HS-27A (cell line): Measurements from ENCODE around the gene UNK.
"Not testable (repeated sequence)": the region's sequence is repeated elsewhere in the genome, so short reads cannot be mapped to it uniquely, and the experiment has no call there.

Experiments
- DNase-seq: peaks from one replicate; pipeline ENCODE4 v3.0.0-alpha.2; 2012; ENCODE audit warnings: low read depth, missing footprints

UNK gene

DNA sequence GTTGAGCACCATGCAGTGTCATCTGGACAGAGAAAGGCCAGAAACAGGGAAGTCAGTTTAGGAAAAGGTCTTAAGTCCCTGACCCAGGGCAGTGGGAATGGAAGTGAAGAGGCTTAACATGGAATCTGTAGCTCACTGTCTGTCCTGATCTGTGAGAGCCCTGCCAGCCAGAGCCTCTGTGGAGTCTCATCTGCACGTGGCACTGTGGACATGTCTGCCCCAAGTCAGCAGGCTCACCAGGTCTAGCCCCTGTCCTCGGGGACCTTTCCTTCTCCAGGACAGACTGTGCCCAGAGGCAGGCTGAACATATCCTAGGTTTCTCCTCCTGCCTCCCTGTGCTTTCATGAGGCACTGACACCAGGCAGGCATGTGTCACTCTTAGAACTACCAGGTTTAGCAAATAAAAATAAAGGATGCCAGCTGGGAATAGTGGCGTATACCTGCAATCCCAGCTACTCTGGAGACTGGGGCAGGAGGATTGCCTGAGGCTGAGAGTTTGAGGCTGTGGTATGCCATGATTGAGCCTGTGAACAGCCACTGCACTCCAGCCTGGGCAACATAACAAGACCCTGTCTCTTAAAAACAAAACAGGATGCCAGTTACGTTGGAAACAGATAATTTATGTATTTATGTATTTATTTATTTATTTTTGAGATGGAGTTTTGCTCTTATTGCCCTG lies 22.4 kb downstream of the UNK start:
- DNase-seq = no peak

DNA sequence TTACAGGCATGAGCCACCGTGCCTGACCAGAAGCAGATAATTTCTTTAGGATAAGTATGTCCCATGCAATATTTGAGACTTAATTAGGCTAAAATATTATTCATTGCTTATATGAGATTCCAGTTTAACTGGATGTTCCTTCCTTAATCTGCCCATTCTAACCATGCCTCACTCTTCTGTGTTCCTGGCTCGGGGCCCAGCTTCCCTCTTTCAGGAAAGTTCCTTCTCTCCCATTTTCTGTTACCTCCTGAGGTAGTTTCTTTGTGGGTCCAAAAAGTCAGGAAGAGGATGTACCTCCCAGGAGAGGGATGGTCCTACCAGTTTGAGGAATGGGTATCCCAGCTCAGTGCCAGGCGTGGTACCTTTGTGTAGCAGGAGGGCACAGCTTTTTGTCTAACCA lies 23.3 kb downstream of the UNK start:
- no peak for DNase-seq

DNA sequence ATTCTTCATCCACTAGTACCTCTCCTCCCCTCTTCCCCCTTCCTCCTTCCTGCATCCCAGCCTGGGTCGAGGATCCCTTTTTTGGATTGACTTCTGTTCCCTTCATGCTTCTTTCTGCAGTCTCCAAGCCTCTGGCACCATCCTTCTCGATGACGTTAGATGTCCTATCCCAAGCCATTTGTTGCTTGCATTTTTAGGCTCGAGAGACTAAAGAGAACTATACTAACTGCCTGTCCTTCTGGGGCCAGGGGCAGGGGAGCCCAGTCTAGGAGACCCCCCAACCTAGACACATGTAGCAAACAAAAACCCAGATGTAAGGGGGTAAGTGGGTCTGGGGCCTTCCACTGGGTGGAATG lies 23.9 kb downstream of the UNK start:
- no peak for DNase-seq

DNA sequence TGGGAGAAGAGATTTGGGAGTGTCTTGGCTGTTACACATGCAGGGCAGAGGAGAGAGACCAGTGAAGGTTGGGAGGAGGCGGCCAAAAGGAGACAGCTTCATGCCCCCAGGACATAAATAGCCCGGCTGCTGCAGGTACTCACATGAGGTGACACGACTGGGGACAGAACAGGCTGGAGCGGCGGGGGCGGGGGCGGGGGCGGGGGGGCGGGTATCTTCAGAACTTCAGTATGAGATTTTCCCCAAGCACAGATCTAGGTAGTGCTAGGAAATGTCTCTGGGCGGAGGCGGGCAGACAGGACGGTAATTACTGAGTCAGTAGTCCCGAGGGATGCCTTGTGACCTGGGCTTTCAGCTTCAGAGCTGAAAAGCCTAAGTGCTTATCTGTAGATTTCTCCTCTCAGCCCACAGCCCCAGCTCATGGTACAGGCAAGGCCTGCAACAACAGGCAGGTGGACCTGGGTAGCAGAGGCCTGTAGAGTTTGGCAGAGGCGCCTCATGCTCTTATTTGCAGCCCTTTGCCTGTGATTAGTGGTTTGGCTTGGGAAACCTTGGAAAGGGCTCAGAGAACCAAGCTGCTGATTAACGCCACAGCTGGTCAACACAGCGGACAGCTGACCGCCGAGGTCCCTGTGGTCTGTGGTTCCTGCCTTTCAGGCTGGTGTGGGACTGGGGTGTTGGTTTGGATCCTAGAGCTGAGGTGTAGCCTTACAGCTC lies 24.5 kb downstream of the UNK start:
- no peak for DNase-seq

DNA sequence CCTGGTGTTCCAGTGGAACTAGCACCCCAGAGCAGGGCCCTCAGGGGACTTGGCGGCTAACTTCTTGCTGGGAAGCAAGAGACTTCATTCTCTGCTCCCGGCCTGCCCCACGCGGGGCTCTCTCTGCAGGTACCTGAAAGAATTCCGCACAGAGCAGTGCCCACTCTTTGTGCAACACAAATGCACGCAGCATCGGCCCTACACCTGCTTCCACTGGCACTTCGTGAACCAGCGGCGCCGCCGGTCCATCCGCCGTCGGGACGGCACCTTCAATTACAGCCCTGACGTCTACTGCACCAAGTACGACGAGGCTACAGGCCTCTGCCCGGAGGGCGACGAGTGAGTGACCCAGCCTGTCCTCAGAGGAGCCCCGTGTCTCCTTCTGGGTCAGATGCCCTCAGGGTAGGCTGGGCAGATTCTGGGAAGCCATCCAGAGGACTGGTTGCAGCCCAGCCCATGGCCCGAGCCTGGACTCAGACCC lies 25.1 kb downstream of the UNK start:
- no peak for DNase-seq

DNA sequence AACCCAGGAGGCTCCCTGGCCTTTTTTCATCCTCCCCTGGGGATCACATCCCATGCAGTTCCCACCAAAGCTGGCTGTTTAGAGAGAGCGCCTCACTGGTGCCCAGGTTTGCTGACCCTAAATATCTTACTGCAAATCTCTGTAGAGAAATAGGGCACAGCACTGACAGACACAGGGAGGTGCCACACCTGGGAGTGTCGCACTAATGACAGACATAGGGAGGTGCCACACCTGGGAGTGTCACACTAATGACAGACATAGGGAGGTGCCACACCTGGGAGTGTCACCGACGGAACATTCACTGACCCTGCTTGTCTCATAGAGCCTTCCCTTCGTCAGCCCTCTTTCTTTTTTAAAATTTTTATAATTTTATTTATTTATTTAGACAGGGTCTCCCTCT lies 25.6 kb downstream of the UNK start:
- no peak for DNase-seq

DNA sequence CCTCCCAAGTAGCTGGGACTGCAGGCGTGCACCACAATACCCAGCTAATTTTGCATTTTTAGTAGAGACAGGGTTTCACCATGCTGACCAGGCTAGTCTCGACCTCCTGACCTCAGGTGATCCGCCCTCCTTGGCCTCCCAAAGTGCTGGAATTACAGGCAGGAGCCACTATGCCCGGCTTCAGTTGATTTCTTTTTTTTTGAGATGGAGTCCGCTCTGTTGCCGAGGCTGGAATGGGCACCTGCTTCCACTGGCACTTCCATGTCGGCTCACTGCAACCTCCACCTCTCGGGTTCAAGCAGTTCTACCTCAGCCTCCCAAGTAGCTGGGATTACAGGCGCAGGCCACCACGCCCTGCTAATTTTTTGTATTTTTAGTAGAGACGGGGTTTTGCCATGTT lies 26.1 kb downstream of the UNK start:
- DNase-seq = not testable (repeated sequence)

DNA sequence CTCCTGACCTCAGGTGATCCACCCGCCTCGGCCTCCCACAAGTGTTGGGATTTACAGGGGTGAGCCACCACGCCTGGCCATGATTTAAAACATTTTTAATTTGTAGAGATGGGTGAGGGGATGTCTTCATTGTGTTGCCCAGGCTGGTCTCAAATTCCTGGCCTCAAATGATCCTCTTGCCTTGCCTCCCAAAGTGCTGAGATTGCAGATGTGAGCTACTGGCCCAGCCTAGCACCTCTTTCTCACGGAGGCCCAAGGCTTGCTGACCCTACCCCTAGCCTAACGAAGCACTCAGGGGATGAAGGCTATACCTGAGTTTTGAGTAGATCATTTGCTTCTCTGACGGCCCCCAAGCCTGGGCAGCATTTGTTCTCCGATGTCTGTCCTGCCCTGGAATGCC lies 26.6 kb downstream of the UNK start:
- no peak for DNase-seq

DNA sequence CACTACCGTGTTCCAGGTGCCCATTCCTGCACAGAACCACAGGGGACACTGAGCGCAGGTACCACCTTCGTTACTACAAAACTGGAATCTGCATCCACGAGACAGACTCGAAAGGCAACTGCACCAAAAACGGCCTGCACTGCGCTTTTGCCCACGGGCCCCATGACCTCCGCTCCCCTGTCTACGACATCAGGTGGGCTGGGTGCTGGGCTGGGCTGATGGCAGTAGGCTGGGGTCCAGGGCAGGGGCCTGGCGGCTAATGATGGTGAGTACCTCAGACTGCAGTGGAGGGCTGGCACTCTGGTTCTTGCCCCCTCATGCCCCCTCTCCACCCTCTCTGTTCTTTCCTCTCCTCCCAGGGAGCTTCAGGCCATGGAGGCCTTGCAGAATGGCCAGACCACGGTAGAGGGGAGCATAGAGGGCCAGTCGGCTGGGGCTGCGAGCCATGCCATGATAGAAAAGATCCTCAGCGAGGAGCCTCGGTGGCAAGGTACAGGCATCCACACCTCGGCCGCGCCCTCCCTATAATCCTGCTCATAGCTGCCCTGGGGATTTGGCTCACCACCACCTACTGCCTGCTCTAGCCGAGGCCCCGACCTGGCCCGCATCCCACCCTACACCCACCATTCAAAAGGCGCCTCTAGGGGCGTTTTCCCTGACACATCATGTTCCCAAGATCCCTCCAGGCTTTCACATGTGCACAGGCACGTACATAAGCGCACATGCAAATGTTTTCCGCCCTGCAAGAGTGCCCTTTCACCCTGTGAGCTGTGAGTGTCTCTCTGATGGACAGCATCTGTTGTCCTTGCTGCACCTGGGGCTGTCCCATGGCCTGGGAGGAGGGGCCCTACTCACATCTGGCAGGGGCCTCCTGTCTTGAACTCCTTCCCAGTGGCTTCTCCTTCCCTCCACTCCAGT lies 27.7 kb downstream of the UNK start:
- DNase-seq = no peak

DNA sequence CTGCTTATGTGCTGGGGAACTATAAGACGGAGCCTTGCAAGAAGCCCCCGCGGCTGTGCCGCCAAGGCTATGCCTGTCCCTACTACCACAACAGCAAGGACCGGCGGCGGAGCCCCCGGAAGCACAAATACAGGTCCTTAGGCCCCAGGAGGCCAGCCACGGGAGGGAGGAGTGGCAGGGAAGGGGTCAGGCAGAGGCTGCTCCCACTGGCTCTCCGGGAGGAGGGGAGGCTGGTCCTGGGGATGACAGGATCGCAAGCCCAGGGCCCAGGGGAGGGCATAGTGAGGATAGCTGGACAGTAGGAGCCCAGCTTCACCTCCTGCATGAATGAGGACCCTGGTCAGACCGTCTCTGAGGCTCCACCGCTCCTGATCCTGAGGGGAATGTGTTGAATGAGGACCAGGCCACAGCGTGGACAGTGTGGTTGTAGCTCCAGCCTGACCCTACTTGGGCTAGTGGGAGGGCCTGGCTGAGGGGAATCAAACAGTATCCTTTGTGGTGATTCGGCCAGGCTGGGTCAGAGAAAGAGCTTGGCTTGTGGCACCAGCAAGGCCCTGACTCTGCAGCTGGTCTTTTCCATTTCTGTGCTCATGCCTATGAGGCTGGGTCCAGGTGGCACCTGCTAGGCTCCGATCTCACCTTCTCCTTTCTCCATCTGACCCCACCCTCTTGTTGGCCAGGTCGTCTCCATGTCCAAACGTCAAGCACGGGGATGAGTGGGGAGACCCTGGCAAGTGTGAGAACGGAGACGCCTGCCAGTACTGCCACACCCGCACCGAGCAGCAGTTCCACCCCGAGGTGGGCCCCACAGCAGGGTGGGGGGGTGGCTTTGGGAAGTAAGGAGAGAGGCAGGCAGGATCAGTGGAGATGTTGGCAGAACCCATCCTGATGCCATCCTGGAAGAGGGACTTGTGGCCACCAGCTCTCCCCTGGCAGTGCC lies 28.7 kb downstream of the UNK start:
- no peak for DNase-seq

DNA sequence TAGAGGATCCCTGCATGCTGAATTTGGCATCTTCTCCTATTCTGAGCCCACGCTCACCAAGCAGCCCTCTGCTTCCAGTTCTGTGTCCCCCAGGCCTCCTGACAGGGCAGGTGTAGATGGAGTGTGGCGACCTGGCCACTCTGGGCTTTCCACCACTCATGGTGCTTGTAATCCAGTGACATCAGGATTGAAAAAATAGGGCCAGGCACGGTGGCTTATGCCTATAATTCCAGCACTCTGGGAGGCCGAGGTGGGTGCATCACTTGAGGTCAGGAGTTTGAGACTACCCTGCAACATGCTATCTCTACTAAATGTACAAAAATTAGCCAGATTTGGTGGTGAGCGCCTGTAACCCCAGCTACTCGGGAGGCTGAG lies 29.4 kb downstream of the UNK start:
- DNase-seq = no peak

DNA sequence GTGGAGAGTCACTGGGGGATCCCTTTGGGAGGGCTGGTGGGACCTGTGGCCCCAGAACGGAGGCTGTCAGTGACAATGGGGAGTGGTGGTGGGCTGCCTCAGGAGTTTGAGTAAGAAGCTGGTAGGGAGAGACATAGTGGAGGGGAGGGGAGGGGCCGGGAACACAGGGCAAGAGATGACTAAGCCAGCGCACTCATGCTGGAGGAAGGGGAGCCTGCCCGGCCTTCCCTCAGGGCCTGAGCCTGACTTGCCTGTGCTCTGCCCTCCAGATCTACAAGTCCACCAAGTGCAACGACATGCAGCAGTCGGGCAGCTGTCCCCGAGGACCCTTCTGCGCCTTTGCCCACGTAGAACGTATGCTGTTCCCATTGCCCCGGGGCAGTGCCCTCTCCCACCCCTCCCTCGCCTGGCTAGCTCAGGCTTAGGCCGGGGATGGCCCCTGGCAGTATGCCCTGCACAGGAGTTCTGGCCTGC lies 30.3 kb downstream of the UNK start:
- DNase-seq = no peak

DNA sequence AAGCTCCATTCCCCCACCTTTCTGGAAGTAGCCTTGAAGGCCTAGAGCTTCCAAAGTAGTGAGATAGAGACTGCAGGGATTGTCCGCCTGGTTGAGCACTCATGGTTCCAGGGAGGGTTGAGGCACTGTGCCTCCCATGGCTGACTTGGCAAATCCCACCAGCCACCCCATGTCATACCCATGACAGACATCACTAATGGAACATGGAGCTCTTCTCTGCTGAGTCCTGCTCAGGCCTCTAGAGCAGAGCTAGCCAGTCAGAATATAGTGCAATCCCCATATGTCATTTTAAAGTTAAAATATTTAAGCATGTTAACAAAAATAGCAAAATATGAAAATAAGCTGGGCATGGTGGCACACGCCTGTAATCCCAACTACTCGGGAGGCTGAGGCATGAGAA lies 30.8 kb downstream of the UNK start:
- no peak for DNase-seq

DNA sequence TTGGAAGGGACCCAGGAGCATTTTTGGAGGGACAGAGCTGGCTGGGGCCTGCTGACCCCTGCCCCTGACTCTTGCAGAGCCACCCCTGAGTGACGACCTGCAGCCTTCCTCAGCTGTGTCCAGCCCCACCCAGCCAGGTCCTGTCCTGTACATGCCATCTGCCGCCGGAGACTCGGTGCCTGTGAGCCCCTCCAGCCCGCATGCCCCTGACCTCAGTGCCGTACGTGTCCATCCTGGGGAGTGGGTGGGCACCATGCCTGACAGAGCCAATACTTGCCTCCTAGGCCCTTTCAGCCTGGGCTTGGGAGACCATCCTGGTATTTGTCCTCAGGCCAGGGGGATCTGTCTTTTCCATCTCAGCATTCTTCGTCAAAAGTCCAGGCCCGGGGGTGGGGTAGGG lies 32.1 kb downstream of the UNK start:
- no peak for DNase-seq

DNA sequence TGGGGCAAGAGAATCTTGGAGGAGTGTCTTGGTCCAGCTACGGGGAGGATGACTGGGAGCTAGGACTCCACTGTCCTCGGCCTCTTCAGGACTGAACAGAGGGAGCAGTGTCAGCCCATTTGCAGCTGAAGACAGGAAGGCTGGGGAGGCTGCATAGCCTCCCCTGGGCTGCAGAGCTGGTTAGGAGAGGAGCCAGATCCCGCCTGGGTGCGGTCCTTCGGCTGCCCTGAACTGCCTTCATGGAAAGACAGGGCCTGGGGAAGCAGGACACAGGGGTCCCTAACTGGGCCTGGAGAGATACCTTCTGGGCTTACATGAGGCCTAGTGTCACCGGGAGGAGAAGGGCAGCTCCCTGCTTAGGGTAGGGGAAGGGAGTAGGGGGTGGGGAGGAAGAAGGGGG lies 33.0 kb downstream of the UNK start:
- no peak for DNase-seq

DNA sequence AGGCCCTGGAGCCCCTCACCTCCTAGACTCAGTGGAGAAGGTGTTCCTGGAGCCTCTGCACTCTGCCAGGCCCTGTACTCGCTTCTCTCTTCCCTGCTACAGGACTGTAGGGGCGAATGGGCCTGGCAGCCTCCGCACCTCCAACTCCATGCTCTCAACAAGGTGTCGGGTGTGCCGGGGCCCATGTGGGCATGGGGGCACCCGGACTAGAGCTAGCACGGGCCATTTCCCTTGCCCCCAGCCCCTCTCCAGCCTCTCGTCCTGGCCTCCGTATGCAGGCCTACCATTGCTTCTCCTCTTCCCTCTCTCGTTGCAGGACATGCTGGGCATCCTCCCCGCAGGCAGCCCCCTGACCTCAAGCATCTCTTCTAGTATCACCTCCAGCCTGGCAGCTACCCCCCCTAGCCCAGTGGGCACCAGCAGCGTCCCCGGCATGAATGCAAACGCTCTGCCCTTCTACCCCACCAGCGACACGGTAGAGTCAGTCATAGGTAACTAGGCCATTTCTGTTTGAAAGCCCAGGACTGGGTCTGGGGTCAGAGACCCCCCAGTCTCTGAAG lies 33.8 kb downstream of the UNK start:
- no peak for DNase-seq

DNA sequence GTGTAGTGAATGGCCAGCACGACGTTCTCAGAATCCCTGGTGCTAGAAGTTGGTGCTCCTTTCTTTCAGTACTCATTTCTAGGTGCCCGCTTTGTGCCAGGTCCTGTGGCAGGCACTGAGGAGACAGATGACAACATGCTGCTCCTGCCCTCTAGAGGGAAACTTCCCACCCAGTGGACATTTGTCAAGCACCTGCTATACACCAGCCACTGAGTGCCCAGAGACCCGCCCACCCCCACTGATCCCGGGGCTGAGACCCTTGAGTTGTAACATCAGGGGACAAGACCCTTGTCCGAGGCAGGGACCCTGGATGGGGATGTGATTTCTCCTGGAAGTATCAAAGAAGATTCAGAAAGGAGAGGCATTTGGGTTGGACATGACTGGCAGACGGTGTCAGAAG lies 34.5 kb downstream of the UNK start:
- no peak for DNase-seq

DNA sequence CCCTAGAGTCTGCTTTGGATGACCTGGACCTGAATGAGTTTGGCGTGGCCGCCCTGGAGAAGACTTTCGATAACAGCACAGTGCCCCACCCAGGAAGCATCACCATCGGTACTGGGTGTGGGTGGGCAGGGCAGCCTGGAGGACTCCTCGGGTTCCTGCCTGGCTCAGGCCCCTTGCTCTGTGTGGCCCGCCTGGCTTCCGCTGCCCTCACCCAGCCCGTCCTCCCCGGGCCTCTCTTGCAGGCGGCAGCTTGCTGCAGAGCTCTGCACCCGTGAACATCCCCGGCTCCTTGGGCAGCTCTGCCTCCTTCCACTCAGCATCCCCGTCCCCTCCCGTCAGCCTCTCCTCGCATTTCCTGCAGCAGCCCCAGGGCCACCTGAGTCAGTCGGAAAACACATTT lies 35.1 kb downstream of the UNK start:
- no peak for DNase-seq

DNA sequence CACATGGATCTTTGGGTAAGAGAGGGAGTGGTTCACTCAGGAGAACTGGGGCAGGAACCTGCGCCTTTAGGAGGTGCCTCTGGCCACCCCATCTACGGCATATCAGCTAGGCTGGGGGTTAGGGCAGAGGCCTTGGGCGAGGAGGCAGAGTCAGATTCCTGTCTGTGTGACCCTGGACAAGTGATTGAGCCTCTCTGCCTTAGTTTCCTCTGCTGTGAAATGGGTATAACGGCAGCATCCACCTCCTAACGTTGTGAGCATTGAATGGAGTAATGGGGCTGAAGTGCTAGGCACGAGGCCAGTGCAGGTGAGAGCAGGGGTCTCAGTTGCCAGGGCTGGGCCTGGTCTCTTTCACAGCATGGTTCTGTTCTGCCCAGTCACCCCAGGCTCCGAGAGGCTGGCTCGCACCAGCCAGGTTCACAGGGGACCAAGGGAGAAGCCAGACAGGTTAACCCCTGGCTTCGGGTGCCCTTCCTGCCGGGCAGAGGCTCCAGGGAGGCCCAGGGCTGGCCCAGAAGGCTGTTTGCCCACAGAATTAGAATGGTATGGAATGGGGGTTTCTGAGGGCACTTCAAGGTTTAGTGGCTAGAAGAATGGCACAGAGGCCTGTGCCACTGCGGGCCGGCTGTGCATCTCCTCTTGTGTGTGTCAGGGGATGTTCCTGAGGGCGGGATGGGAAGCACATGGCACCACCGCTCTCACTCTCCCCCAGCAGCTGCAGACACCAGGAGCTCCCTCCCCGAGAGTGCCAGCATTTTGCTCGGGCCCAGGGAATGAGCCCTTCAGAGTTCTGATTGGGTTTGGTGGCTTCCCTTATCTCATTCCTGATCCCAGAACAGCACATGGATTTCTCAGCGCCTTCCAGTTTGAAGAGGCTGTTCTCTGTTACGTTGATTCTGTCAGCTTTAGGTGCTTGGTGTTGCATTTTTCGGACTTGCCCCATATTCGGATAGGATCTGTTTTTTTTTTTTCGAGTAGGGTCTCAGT lies 35.8 kb downstream of the UNK start:
- DNase-seq = no peak

DNA sequence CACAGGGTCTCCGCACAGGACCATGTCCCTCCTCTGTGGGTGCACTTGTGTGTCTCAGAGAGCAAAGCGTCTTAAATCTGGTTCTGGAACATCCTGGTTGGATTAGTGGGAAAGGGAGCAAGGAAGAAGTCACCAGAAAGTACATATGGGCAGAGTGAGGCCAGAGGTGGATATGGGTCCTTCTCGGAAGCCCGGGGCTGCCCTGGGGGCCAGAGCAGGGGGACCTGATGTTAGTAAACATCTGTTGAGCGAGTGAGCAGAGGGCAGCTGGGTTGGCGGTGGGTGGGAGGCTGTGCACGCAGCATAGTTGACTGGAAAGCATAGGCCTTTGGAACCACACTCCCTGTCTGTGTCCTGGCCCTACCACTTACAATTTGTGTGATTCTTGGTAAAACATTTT lies 36.9 kb downstream of the UNK start:
- DNase-seq = no peak
